ENCODE data around the gene CLEC3B.

CLEC3B gene

DNA sequence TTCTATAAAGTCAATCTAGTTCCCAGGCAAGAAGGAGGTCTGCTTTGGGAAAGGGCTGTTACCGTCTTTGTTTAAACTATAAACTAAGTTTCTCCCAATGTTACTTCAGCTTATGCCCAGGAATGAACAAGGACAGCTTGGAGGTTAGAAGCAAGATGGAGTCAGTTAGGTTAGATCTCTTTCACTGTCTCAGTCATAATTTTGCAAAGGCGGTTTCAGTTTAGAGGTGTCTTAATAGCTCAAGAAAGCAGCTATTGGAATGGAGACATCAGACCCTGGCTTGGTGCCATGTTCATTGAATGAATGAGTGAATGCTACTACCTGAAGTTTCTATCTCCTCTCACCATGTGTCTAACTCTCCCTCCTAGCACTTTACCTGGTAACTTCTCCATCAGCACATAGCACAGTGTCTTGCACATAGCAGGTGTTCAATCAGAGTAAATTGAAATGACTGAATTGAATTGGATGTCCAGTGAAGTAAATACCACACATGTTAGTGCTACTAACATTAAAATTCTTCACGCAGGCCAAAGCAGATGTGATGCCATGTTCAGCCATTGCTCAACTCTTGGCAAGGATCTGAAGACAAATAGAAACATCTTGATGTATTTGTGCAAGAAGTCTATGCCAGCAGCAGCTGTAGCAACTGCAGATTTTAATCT lies 28.2 kb downstream of the CLEC3B start:
- H3K4me3 ChIP-seq (ENCODE audit: low read depth, low read length): no peak overlapping the region
- TF ChIP-seq, protein P1, sequence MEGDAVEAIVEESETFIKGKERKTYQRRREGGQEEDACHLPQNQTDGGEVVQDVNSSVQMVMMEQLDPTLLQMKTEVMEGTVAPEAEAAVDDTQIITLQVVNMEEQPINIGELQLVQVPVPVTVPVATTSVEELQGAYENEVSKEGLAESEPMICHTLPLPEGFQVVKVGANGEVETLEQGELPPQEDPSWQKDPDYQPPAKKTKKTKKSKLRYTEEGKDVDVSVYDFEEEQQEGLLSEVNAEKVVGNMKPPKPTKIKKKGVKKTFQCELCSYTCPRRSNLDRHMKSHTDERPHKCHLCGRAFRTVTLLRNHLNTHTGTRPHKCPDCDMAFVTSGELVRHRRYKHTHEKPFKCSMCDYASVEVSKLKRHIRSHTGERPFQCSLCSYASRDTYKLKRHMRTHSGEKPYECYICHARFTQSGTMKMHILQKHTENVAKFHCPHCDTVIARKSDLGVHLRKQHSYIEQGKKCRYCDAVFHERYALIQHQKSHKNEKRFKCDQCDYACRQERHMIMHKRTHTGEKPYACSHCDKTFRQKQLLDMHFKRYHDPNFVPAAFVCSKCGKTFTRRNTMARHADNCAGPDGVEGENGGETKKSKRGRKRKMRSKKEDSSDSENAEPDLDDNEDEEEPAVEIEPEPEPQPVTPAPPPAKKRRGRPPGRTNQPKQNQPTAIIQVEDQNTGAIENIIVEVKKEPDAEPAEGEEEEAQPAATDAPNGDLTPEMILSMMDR (IDR thresholded peaks at IDR 0.05; ENCODE audit: low read depth, low read length, missing control alignments): no peak
- no peak for DNase-seq (ENCODE audit: low read depth)

DNA sequence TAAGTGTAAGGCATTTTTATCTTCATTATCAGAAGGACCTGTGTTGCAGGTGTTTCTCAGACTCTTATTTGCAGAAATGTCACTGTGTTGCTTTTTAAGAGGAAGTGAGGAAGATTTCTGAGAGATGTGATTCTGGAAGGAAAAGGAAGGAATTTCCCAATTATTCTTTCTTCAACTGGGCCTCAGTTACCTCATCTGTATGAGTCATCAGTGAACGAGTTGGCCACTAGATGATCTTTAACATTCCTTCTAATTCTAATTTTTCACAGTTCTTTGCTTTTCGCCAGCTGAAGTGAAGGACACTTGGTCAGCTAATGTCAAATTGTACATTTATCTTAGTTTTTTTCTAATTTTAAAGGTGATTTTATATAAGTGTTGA lies 28.9 kb downstream of the CLEC3B start:
- H3K4me3 ChIP-seq (ENCODE audit: low read depth, low read length): no peak overlapping the region
- TF ChIP-seq, protein P1 (IDR thresholded peaks at IDR 0.05; ENCODE audit: low read depth, low read length, missing control alignments): no peak
- no peak for DNase-seq (ENCODE audit: low read depth)

DNA sequence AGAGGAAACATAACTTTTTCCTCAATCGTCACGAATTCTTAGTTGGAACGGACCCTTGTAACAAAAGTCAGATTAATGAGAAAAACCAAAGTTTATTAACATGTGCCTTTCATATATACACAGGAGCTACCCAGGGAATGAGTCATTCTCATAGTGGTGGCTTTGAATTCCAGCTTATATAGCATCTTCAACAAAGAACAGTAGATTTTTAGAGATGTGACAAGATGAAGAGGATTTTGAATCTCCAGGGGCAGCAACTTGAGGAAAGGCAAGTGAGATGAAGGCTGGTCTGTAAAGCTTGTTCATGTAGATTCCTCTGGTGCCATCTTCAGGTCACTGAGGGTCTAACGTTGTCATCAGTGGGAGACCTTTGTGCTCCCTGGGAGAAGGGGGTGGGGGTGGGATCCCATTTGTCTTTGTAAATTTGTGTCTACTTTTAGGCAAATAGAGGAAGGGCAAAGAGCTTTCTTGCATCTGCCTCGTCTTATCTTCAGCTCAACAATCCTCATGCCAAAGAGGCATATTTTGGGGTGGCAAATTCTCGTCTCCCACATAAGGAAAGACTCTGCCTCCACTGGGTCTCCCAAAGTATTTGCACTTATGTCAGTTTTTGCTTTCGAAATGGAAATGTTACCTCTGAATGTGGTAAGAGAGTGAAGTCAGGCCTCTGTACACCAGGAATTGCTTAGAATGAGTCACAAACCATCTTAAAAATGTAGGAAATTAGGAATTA lies 29.5 kb downstream of the CLEC3B start:
- TF ChIP-seq, protein P1 (IDR thresholded peaks at IDR 0.05; ENCODE audit: low read depth, low read length, missing control alignments): peak; percentile 40
- no peak overlapping the region for H3K4me3 ChIP-seq (ENCODE audit: low read depth, low read length)
- peak; percentile 8 for DNase-seq (ENCODE audit: low read depth)

DNA sequence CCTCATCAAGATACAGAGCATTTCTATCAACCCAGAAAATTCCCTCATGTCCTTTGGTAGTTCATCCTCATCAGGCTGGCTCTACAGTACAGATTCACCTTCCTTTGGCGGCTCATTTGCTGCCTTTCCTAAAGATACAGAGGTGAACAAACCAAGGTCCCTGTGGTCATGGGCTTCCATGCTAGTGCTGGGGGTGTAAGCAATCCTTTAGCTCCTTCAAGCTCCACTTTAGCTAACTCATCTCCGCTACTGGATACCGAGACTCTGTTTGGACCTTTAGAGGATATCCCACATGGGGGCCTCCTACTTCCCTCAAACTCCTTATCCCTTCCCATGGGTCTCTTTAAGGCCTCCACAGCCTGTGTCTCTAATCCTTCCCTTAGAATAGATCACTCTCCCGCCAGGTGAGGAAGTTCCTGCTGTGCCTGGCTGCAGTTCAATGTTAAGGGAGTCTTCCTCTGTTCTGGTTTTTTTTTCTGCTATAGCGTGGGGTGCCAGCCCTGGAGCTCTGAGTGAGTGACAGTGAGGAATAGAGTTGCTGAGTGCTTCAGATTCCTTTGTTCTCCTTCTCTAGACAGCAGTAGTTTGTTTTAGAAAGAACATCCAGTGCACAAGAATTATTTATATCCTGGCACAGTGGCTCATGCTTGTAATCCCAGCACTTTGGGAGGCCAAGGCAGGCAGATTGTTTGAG lies 30.7 kb downstream of the CLEC3B start:
- DNase-seq (ENCODE audit: low read depth): no peak
- TF ChIP-seq, protein P1 (IDR thresholded peaks at IDR 0.05; ENCODE audit: low read depth, low read length, missing control alignments): no peak
- H3K4me3 ChIP-seq (ENCODE audit: low read depth, low read length): no peak overlapping the region

DNA sequence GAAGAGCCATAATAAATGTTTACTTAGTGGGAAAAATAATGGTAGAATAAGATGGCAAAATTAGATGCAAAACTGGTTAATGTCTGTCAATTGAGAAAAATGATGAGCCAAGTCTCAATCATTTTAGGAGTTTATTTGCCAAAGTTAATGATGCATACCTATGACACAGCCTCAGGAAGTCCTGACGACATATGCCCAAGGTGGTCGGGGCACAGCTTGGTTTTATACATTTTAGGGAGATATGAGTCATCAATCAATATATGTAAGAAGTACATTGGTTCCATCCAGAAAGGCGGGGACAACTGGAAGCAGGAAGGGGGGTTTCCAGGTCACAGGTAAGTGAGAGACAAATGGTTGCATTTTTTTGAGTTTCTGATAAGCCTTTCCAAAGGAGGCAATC lies 31.5 kb downstream of the CLEC3B start:
- DNase-seq (ENCODE audit: low read depth): no peak
- TF ChIP-seq, protein P1 (IDR thresholded peaks at IDR 0.05; ENCODE audit: low read depth, low read length, missing control alignments): no peak
- H3K4me3 ChIP-seq (ENCODE audit: low read depth, low read length): no peak overlapping the region

DNA sequence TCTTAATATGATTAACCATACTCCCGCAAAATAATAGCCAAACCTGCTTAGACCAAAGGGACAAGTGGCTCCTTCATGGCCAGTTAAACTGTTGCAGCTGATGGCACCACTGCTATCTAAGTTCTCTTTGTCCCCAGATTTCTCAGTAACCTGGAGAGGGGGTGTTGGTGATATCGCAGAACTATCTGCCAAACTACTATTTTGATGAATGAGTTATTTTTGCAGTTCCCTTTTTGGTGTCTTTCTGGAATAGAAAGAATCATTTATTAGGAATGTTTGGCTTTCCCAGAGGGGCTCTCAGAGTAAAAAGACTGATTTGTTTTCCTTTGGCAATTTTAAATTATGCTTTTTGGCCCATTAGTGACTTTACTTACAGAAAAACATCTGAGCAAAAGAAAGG lies 33.0 kb downstream of the CLEC3B start:
- TF ChIP-seq, protein P1 (IDR thresholded peaks at IDR 0.05; ENCODE audit: low read depth, low read length, missing control alignments): no peak
- no peak for DNase-seq (ENCODE audit: low read depth)
- no peak overlapping the region for H3K4me3 ChIP-seq (ENCODE audit: low read depth, low read length)
